HG03280 (cell line): ENCODE measurements around the gene MYLK.
"Not testable (repeated sequence)": the region's sequence is repeated elsewhere in the genome, so short reads cannot be mapped to it uniquely, and the experiment has no call there.

Experiments
- ATAC-seq: cut with Tn5 transposase; IDR thresholded peaks from one replicate; pipeline ENCODE4 v1.9.1; 2021; ENCODE audit warnings: mild to moderate bottlenecking, moderate library complexity; ENCODE audit not compliant: unreplicated experiment

The MYLK gene

GRCh38 chr3:123608263-123608937 is 275.7 kb downstream of the MYLK start:
- ATAC-seq, result no peak

- ATAC-seq, result no peak
These were observed 277.6 kb downstream of the MYLK start for GRCh38 chr3:123606527-123606926.

GRCh38 chr3:123605789-123606234 is 278.3 kb downstream of the MYLK start:
- peak; percentile 78 for ATAC-seq

GRCh38 chr3:123603153-123603552 is 281.0 kb downstream of the MYLK start:
- ATAC-seq, result not testable (repeated sequence)

- ATAC-seq, result no peak
These were observed 281.8 kb downstream of the MYLK start for GRCh38 chr3:123602325-123602724.

GRCh38 chr3:123600863-123601262 is 283.3 kb downstream of the MYLK start:
- not testable (repeated sequence) for ATAC-seq

- ATAC-seq, result no peak
These were observed 286.6 kb downstream of the MYLK start for GRCh38 chr3:123597561-123597960.

- ATAC-seq, result no peak
These were observed 288.5 kb downstream of the MYLK start for GRCh38 chr3:123595396-123596180.

GRCh38 chr3:123593381-123593780 is 290.8 kb downstream of the MYLK start:
- no peak for ATAC-seq

- ATAC-seq, result no peak
These were observed 293.3 kb downstream of the MYLK start for GRCh38 chr3:123590685-123591450.

- ATAC-seq, result no peak
These were observed 296.7 kb downstream of the MYLK start for GRCh38 chr3:123587401-123587800.

- ATAC-seq, result no peak
These were observed 297.2 kb downstream of the MYLK start for GRCh38 chr3:123586968-123587367.

- no peak for ATAC-seq
These were observed 298.0 kb downstream of the MYLK start for GRCh38 chr3:123586131-123586530.

GRCh38 chr3:123584988-123585937 is 298.9 kb downstream of the MYLK start, which contains the start of gene HACD2:
TSS of gene HACD2 (minus strand) at chr3:123585053. CDS start at chr3:123585027, 26 bp downstream.
- ATAC-seq, result peak; percentile 89

- peak; percentile 35 for ATAC-seq
These were observed 299.7 kb downstream of the MYLK start for GRCh38 chr3:123584284-123584987.

GRCh38 chr3:123583561-123583960 is 300.6 kb downstream of the MYLK start:
- ATAC-seq, result no peak

- ATAC-seq, result no peak
These were observed 301.8 kb downstream of the MYLK start for GRCh38 chr3:123582315-123582714.

GRCh38 chr3:123576122-123576521 is 308.0 kb downstream of the MYLK start:
- ATAC-seq, result no peak

GRCh38 chr3:123571973-123572365 is 312.2 kb downstream of the MYLK start:
- ATAC-seq, result no peak
